Body of pancreas (tissue), 4 donors: Measurements from ENCODE around the gene POFUT1.

Source experiments
- CTCF ChIP-seq, 7 experiments: fragments of 450-650 bp in 4 of 7; fragments of 200-600 bp in 3 of 7; sonication (generic) in 3 of 7; IDR thresholded peaks; one replicate each; pipeline ENCODE4 v1.5.1; 2016 to 2019; ENCODE audit warnings: antibody characterized with exemption in 7 of 7
- POLR2A ChIP-seq, 3 donors: fragments of 450-650 bp; IDR thresholded peaks; one replicate each; pipeline ENCODE4 v1.6.1; 2016; ENCODE audit warnings: antibody characterized with exemption in 3 of 3, mild to moderate bottlenecking in 2 of 3

GRCh38 chr20:32203356-32204204 is 4.1 kb upstream of the POFUT1 start:
- TF ChIP-seq POLR2A (IDR thresholded peaks at IDR 0.05) (no peak), CTCF (IDR thresholded peaks at IDR 0.05) (no peak)
